ENCODE data around the gene AHDC1. TPM values are rescaled to one million over a fixed set of nuclear protein-coding genes. Genes with fewer than 3 reads are reported as not detected.

AHDC1 gene
- total RNA-seq, 1 experiment from 2014 or later = 49.0 TPM

DNA sequence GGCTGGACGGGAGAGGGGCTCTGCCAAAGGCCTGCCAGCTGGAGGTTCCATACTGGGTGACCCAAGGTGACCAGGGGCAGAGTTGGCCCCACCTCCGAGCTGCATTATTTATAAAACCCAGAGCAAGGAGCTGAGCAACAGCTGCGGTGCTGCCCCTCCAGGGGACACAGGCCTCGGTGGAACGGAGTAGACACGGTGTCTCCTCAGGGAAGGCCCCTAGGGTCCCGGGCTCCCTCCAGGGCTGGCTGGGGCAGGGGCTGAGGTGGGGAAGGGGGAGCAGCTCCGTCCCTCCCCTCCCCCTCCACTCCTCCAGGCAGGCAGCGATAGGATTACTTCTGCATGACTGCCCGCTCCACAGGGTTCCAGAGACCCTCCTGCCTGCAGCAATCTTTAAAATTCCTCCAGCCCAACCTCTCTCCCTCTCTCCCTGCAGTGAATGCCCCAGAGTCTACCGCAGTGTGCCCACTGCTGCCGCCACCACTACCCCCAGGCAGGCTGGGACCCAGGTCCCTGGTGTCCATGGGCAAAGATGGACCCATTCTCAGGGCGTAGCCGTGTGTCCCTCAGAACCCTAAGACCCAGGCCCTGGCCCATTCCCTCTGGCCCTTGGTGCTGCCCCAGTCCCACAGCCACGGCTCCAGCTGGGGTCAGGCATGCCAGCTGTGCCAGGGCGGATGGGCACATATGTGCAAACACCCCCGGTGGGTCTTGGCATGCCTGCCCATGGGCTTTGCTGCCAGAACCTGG is 10.8 kb downstream of the AHDC1 start:
- POLR2A ChIA-PET = interaction anchor here (0.5 to 1.3 kb wide), 4 partner anchors 18 to 1233 kb away, joined by 3 to 6 read pairs (median 4); no protein-coding TSS in a partner anchor
- ATAC-seq = peak; percentile 52

DNA sequence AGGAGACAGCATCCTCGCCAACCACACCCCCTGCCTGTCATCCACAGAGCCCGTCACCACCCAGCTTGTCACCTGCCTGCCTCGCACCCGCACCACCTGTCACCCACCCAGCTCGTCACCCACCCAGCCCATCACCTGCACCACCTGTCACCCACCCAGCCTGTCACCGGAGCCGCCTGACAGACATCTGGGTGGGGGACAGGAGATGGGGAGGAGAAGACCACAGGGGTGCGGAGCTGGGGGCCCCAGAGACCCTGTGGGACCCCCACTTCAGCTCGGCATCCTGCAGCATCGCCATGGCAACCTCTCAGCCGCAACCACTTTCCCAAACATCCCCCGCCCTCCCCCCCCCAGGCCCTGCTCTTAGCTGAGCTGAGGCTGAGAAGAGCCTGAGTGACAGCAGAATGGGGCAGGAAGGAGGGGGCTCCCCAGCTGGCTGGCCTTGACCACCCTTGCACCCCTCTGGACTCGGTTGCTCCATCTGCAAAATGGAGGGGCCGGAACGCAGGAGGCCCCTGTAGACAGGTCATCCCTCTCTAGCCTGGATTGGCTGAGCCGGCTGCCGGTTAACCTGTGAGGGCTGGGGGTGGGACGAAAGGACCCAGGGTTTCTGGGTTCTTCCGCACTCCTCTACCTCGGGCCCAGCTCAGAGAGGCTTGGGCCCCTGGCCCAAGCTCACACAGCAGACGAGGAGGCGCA is 11.6 kb downstream of the AHDC1 start:
- DNase-seq (ENCODE audit: low spot score) (peak; percentile 77), ATAC-seq (peak; percentile 83)
- ChIA-PET CTCF (interaction anchor here (0.7 to 13.6 kb wide), 14 partner anchors 9 to 296 kb away, joined by 3 to 366 read pairs (median 5); partner anchors contain the start of gene STX12), POLR2A (interaction anchor here (0.5 to 1.3 kb wide), 4 partner anchors 18 to 1232 kb away, joined by 3 to 6 read pairs (median 4); no protein-coding TSS in a partner anchor)
- H3K27me3 Mint-ChIP-seq (ENCODE audit: low read depth) = no peaks in the 10 kb centered on the region
- peaks cover 12% of the 10 kb centered on the region for H3K4me1 Mint-ChIP-seq
- H3K9me3 Mint-ChIP-seq = no peaks in the 10 kb centered on the region
- H3K36me3 Mint-ChIP-seq = no peaks in the 10 kb centered on the region
- peak overlapping the region; percentile 52 for H3K4me3 Mint-ChIP-seq
- no peak overlapping the region for H3K27ac Mint-ChIP-seq
- TF ChIP-seq RORB (CRISPR knock-in tag; IDR thresholded peaks at IDR 0.05) = no peak
- TF ChIP-seq FOXP4 (CRISPR knock-in tag; IDR thresholded peaks at IDR 0.05) = no peak
- TF ChIP-seq PREB (CRISPR knock-in tag; IDR thresholded peaks at IDR 0.05; ENCODE audit: borderline replicate concordance) = no peak
- TF ChIP-seq, protein P1, sequence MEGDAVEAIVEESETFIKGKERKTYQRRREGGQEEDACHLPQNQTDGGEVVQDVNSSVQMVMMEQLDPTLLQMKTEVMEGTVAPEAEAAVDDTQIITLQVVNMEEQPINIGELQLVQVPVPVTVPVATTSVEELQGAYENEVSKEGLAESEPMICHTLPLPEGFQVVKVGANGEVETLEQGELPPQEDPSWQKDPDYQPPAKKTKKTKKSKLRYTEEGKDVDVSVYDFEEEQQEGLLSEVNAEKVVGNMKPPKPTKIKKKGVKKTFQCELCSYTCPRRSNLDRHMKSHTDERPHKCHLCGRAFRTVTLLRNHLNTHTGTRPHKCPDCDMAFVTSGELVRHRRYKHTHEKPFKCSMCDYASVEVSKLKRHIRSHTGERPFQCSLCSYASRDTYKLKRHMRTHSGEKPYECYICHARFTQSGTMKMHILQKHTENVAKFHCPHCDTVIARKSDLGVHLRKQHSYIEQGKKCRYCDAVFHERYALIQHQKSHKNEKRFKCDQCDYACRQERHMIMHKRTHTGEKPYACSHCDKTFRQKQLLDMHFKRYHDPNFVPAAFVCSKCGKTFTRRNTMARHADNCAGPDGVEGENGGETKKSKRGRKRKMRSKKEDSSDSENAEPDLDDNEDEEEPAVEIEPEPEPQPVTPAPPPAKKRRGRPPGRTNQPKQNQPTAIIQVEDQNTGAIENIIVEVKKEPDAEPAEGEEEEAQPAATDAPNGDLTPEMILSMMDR (IDR thresholded peaks at IDR 0.05) = no peak
- TF ChIP-seq NFYB (CRISPR knock-in tag; conservative IDR thresholded peaks at IDR 0.05; ENCODE audit: low read depth) = peak; percentile 66
- no peak for TF ChIP-seq GTF2I (CRISPR knock-in tag; conservative IDR thresholded peaks at IDR 0.05)

More for the DNA sequence above, 10.8 kb downstream of the AHDC1 start:
- peak overlapping the region; percentile 86 for H3K27ac Mint-ChIP-seq
- H3K4me3 Mint-ChIP-seq = peak overlapping the region; percentile 59
- no peaks in the 10 kb centered on the region for H3K36me3 Mint-ChIP-seq
- CTCF ChIA-PET = interaction anchor here (0.7 to 13.6 kb wide), 16 partner anchors 8 to 296 kb away, joined by 3 to 366 read pairs (median 4); partner anchors contain the start of gene STX12
- TF ChIP-seq, protein P2, sequence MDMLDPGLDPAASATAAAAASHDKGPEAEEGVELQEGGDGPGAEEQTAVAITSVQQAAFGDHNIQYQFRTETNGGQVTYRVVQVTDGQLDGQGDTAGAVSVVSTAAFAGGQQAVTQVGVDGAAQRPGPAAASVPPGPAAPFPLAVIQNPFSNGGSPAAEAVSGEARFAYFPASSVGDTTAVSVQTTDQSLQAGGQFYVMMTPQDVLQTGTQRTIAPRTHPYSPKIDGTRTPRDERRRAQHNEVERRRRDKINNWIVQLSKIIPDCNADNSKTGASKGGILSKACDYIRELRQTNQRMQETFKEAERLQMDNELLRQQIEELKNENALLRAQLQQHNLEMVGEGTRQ (CRISPR knock-in tag; IDR thresholded peaks at IDR 0.05) = no peak
- TF ChIP-seq ARID4B (CRISPR knock-in tag; IDR thresholded peaks at IDR 0.05; ENCODE audit: borderline replicate concordance) (0 out of 2 replicates have a peak, but pooled peaks have one; percentile 26), TEAD1 (CRISPR knock-in tag; IDR thresholded peaks at IDR 0.05) (no peak), MXD4 (CRISPR knock-in tag; IDR thresholded peaks at IDR 0.05; ENCODE audit: borderline replicate concordance) (no peak), SP1 (CRISPR knock-in tag; conservative IDR thresholded peaks at IDR 0.05) (no peak)
- TF ChIP-seq, protein P3, sequence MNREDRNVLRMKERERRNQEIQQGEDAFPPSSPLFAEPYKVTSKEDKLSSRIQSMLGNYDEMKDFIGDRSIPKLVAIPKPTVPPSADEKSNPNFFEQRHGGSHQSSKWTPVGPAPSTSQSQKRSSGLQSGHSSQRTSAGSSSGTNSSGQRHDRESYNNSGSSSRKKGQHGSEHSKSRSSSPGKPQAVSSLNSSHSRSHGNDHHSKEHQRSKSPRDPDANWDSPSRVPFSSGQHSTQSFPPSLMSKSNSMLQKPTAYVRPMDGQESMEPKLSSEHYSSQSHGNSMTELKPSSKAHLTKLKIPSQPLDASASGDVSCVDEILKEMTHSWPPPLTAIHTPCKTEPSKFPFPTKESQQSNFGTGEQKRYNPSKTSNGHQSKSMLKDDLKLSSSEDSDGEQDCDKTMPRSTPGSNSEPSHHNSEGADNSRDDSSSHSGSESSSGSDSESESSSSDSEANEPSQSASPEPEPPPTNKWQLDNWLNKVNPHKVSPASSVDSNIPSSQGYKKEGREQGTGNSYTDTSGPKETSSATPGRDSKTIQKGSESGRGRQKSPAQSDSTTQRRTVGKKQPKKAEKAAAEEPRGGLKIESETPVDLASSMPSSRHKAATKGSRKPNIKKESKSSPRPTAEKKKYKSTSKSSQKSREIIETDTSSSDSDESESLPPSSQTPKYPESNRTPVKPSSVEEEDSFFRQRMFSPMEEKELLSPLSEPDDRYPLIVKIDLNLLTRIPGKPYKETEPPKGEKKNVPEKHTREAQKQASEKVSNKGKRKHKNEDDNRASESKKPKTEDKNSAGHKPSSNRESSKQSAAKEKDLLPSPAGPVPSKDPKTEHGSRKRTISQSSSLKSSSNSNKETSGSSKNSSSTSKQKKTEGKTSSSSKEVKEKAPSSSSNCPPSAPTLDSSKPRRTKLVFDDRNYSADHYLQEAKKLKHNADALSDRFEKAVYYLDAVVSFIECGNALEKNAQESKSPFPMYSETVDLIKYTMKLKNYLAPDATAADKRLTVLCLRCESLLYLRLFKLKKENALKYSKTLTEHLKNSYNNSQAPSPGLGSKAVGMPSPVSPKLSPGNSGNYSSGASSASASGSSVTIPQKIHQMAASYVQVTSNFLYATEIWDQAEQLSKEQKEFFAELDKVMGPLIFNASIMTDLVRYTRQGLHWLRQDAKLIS (CRISPR knock-in tag; IDR thresholded peaks at IDR 0.05; ENCODE audit: borderline replicate concordance) = no peak
- H3K9me3 Mint-ChIP-seq = no peaks in the 10 kb centered on the region
- H3K27me3 Mint-ChIP-seq (ENCODE audit: low read depth) = no peaks in the 10 kb centered on the region
- peak; percentile 71 for DNase-seq (ENCODE audit: low spot score)
- H3K4me1 Mint-ChIP-seq = peaks cover 12% of the 10 kb centered on the region

Measured in WTC11 (cell line).